Gastrocnemius medialis (tissue), 4 donors: ENCODE measurements around the gene MGAT4C. TPM values are rescaled to one million over a fixed set of nuclear protein-coding genes. Genes with fewer than 3 reads are reported as not detected.

ENCODE experiments used
- ATAC-seq, 2 donors: fragments of 150-250 bp; one replicate each; pipeline ENCODE4 v1.9.1; 2016
- DNase-seq, 2 donors: peaks; one replicate each; pipeline ENCODE4 v3.0.0-alpha.2; 2019
- H3K27ac ChIP-seq, 4 donors: fragments of 200-600 bp; sonication (generic); 1 replicate in 1 of 4; 2 replicates in 3 of 4; pipeline ENCODE4 v1.5.1; 2016 to 2018; ENCODE audit warnings: mild to moderate bottlenecking in 2 of 4, moderate library complexity in 1 of 4
- H3K27me3 ChIP-seq, 3 donors: fragments of 200-600 bp; sonication (generic) in 2 of 3; 1 replicate in 1 of 3; 2 replicates in 2 of 3; pipeline versions ENCODE4 v1.5.1 to v1.6.0; 2016 to 2019; ENCODE audit warnings: mild to moderate bottlenecking in 1 of 3, moderate library complexity in 1 of 3
- H3K36me3 ChIP-seq, 2 donors: fragments of 200-600 bp; sonication (generic) in 1 of 2; one replicate each; pipeline ENCODE4 v1.5.1; 2017 to 2018
- H3K4me1 ChIP-seq, 2 donors: fragments of 200-600 bp; sonication (generic) in 1 of 2; one replicate each; pipeline ENCODE4 v1.5.1; 2016 to 2017; ENCODE audit warnings: mild to moderate bottlenecking in 2 of 2
- H3K4me3 ChIP-seq, 4 donors: fragments of 200-600 bp; sonication (generic) in 3 of 4; 1 replicate in 1 of 4; 2 replicates in 3 of 4; pipeline ENCODE4 v1.5.1; 2016 to 2019; ENCODE audit warnings: mild to moderate bottlenecking in 2 of 4
- H3K9me3 ChIP-seq, 3 donors: fragments of 200-600 bp; sonication (generic) in 2 of 3; 1 replicate in 1 of 3; 2 replicates in 2 of 3; pipeline ENCODE4 v1.5.1; 2016 to 2019
- POLR2A ChIP-seq, 2 donors: fragments of 450-650 bp; IDR thresholded peaks; one replicate each; pipeline ENCODE4 v1.6.1; 2017; ENCODE audit warnings: antibody characterized with exemption in 2 of 2, mild to moderate bottlenecking in 2 of 2, moderate library complexity in 2 of 2
- in situ Hi-C, 4 donors: fragments of 200-750 bp; cut with MboI; loops; one replicate each; pipeline versions ENCODE4 v1.15.0 to v1.8.0; 2017; ENCODE audit warnings: low sequenced_read_pairs in 4 of 4
- intact Hi-C: fragments of 100-400 bp; cut with DNase I; formaldehyde crosslinking; loops from one replicate; pipeline ENCODE4 v1.15.1; 2023; ENCODE audit warnings: low total_unique reads
- total RNA-seq, 4 donors: library from RNA; depleted of rRNA; stranded (reverse); fragments of >200 nt; gene quantifications; one replicate each; pipeline versions ENCODE4 v1.1.0 to v1.2.3, GENCODE V29; 2016
- TF ChIP-seq, protein P1 (sequence below), 5 experiments: fragments of 450-650 bp in 3 of 5; fragments of 200-600 bp in 2 of 5; sonication (generic) in 2 of 5; IDR thresholded peaks in 4 of 5; conservative IDR thresholded peaks in 1 of 5; 1 replicate in 4 of 5; 2 replicates in 1 of 5; pipeline ENCODE4 v1.5.1; 2016 to 2019; ENCODE audit warnings: antibody characterized with exemption in 5 of 5, mild to moderate bottlenecking in 3 of 5, moderate library complexity in 3 of 5

The MGAT4C gene
- total RNA-seq, 4 donors from 2014 or later, result not detected

DNA sequence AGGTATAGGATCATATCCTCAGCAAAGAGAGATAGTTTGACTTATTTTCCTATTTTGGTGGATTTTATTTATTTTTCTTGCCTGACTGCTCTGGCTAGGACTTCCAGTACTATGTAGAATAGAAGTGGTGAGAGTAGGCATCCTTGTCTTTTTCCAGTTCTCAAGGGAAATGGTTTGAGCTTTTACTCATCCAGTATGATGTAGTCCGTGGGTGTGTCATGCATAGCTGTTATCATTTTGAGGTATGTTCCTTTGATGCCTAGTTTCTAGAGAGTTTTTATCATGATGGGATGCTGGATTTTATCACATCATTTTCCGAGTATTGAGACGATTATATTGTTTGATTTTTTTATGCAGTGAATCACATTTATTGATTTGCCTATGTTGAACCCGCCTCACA lies 97.2 kb downstream of the MGAT4C start:
- DNase-seq, result no peak
- no peak for TF ChIP-seq POLR2A (IDR thresholded peaks at IDR 0.05)
- TF ChIP-seq, protein P1, sequence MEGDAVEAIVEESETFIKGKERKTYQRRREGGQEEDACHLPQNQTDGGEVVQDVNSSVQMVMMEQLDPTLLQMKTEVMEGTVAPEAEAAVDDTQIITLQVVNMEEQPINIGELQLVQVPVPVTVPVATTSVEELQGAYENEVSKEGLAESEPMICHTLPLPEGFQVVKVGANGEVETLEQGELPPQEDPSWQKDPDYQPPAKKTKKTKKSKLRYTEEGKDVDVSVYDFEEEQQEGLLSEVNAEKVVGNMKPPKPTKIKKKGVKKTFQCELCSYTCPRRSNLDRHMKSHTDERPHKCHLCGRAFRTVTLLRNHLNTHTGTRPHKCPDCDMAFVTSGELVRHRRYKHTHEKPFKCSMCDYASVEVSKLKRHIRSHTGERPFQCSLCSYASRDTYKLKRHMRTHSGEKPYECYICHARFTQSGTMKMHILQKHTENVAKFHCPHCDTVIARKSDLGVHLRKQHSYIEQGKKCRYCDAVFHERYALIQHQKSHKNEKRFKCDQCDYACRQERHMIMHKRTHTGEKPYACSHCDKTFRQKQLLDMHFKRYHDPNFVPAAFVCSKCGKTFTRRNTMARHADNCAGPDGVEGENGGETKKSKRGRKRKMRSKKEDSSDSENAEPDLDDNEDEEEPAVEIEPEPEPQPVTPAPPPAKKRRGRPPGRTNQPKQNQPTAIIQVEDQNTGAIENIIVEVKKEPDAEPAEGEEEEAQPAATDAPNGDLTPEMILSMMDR (IDR thresholded peaks at IDR 0.05 in 4 of 5, conservative IDR thresholded peaks at IDR 0.05 in 1 of 5), result no peak
- H3K4me1 ChIP-seq, result no peaks in the 10 kb centered on the region
- no peak overlapping the region for H3K4me3 ChIP-seq
- intact Hi-C loops, result no loop called here
- H3K9me3 ChIP-seq, result no peaks in the 10 kb centered on the region
- ATAC-seq, result no peak
- H3K36me3 ChIP-seq, result no peaks in the 10 kb centered on the region
- in situ Hi-C loops, result no loop called here
- H3K27ac ChIP-seq, result no peak overlapping the region
- no peaks in the 10 kb centered on the region for H3K27me3 ChIP-seq

DNA sequence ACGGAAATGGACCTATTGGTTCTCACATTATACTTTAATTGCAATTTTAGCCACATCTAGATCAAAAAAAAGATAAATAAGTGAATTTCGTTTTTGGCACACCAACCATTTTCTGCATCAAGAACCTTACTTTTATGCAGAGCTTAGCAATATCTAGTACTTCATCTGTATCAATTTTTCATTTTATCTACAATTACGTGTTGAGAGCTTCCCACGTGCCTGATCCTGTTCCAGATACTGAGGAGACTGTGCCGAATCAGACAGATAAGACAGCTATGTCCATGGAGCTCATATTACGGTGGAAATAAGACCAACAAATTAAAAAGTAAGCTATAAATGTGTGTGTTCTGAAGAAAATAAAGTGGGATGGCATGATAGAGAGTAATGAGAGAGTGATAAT lies 101.6 kb downstream of the MGAT4C start:
- H3K4me1 ChIP-seq, result no peaks in the 10 kb centered on the region
- TF ChIP-seq, protein P1 (IDR thresholded peaks at IDR 0.05 in 4 of 5, conservative IDR thresholded peaks at IDR 0.05 in 1 of 5), result no peak
- TF ChIP-seq POLR2A (IDR thresholded peaks at IDR 0.05), result no peak
- ATAC-seq (no peak), DNase-seq (no peak)
- no peaks in the 10 kb centered on the region for H3K9me3 ChIP-seq
- intact Hi-C loops (no loop called here), in situ Hi-C loops (no loop called here)
- no peak overlapping the region for H3K27ac ChIP-seq
- no peaks in the 10 kb centered on the region for H3K27me3 ChIP-seq
- no peak overlapping the region for H3K4me3 ChIP-seq
- no peaks in the 10 kb centered on the region for H3K36me3 ChIP-seq

DNA sequence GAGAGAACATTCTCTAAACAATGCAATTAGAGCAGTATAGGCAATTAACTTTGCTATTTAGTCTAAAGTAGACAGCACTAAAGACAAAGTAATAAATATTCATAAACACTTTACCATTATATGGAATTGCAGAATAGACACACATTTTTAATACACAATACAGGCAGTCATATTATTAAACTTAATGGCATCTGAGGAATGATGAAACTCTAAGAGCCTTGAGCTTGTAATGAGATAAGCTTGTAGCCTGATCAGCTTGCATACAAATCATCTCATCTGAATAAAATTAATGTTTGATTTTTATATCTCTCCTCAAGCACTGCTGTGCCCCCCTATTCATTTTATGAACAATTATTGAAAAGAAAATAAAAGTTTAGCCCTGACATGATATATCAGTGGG lies 107.6 kb downstream of the MGAT4C start:
- no peak for ATAC-seq
- no peaks in the 10 kb centered on the region for H3K4me1 ChIP-seq
- H3K4me3 ChIP-seq, result no peak overlapping the region
- intact Hi-C loops (no loop called here), in situ Hi-C loops (no loop called here)
- H3K36me3 ChIP-seq, result no peaks in the 10 kb centered on the region
- H3K9me3 ChIP-seq, result no peaks in the 10 kb centered on the region
- DNase-seq, result no peak
- no peaks in the 10 kb centered on the region for H3K27me3 ChIP-seq
- TF ChIP-seq POLR2A (IDR thresholded peaks at IDR 0.05), result no peak
- TF ChIP-seq, protein P1 (IDR thresholded peaks at IDR 0.05 in 4 of 5, conservative IDR thresholded peaks at IDR 0.05 in 1 of 5), result no peak
- H3K27ac ChIP-seq, result no peak overlapping the region

DNA sequence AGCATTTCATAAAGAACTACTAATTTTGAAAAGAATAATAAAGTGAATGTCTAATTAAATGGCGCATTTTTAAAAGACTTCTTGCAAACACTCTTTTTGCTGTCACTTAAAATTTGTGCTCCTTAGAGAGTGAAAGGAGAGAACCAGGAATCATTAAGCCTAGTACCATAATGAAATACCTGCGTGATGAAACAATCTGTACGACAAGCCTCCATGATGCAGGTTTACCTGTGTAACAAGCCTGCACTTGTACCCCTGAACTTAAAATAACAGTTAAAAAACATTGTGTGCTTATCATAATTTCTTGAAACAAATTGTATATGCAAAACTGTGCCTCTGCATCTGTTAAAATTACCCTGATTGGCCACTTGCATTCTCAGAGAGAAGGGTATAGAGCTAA lies 108.1 kb downstream of the MGAT4C start:
- no peak for DNase-seq
- H3K4me1 ChIP-seq, result no peaks in the 10 kb centered on the region
- in situ Hi-C loops (no loop called here), intact Hi-C loops (no loop called here)
- TF ChIP-seq, protein P1 (IDR thresholded peaks at IDR 0.05 in 4 of 5, conservative IDR thresholded peaks at IDR 0.05 in 1 of 5), result no peak
- no peak for TF ChIP-seq POLR2A (IDR thresholded peaks at IDR 0.05)
- no peaks in the 10 kb centered on the region for H3K9me3 ChIP-seq
- no peak for ATAC-seq
- no peak overlapping the region for H3K27ac ChIP-seq
- no peak overlapping the region for H3K4me3 ChIP-seq
- no peaks in the 10 kb centered on the region for H3K27me3 ChIP-seq
- no peaks in the 10 kb centered on the region for H3K36me3 ChIP-seq

DNA sequence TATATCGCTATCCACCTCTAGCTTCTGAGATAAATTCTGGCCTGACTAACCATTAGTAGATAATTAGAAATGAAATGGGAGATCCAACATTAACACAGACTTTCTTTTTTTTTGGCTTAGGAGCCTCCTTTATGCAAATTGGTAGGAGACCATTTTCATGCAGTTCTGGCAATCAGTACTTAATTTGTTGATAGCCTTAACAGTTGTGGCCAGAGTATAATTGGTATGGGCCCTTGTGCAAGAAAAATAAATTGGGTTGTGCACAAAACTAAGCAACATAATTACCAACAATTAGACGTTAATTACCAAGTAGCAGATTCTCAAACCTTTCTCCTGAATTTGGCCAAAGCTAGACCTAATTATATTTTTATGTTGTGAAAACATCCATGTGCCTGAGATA lies 111.0 kb downstream of the MGAT4C start:
- Histone ChIP-seq H3K4me1 (no peaks in the 10 kb centered on the region), H3K27ac (no peak overlapping the region), H3K27me3 (no peaks in the 10 kb centered on the region), H3K9me3 (no peaks in the 10 kb centered on the region), H3K4me3 (no peak overlapping the region), H3K36me3 (no peaks in the 10 kb centered on the region)
- in situ Hi-C loops (no loop called here), intact Hi-C loops (no loop called here)
- DNase-seq, result no peak
- TF ChIP-seq, protein P1 (IDR thresholded peaks at IDR 0.05 in 4 of 5, conservative IDR thresholded peaks at IDR 0.05 in 1 of 5), result no peak
- TF ChIP-seq POLR2A (IDR thresholded peaks at IDR 0.05), result no peak
- no peak for ATAC-seq
